ENCODE measurements around the gene TRIM33. TPM values are rescaled to one million over a fixed set of nuclear protein-coding genes. Genes with fewer than 3 reads are reported as not detected.

Gene TRIM33
- total and polyA plus RNA-seq, 2 experiments from 2014 or later: 50.3 to 51.1 TPM

DNA sequence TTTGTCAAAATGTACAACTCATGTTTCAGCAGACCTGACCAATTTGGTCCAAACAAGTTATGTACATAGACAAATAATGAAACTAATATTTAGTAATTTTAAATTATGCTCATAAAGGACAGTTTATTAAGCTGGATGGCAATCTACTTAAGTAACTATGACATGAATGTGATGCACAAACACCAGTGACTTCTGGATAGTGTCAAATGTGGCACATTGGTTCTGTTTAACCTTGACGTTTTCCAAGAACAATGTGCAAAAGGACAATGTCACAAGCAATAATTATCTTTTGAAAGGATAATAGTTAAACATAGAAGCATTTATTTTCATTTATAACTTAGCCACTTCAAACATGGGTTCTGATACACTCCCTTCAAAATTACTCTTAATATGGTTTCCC lies 80.0 kb downstream of the TRIM33 start:
- Histone ChIP-seq H2AFZ (no peak overlapping the region), H3K27me3 (ENCODE audit: insufficient read depth) (no peaks in the 10 kb centered on the region), H4K20me1 (replicated peaks; ENCODE audit: insufficient read depth) (peaks cover 3% of the 10 kb centered on the region; the same call in 1 of the 2 replicates), H3K4me1 (ENCODE audit: insufficient read depth) (no peaks in the 10 kb centered on the region; the same call in 1 of the 2 replicates), H3K4me3 (no peak overlapping the region), H3K36me3 (ENCODE audit: insufficient read depth) (peaks cover 17% of the 10 kb centered on the region; the same call in 1 of the 2 replicates), H3F3A (replicated peaks; ENCODE audit: low read depth) (no peaks in the 10 kb centered on the region), H3K9me2 (ENCODE audit: insufficient read depth) (no peaks in the 10 kb centered on the region), H3K4me2 (no peak overlapping the region), H3K27ac (ENCODE audit: low read depth) (no peak overlapping the region), H3K79me2 (replicated peaks; ENCODE audit: insufficient read depth) (0 out of 2 replicates have a peak, but pooled peaks cover 10% of the 10 kb centered on the region)
- no peak for DNase-seq (ENCODE audit: low spot score)
- no peak overlapping the region for H3K27ac Mint-ChIP-seq
- no peak for ATAC-seq
- no peaks in the 10 kb centered on the region for H3K9me3 Mint-ChIP-seq
- no peaks in the 10 kb centered on the region for H3K4me1 Mint-ChIP-seq
- no peak for TF ChIP-seq EZH2phosphoT487 (IDR thresholded peaks at IDR 0.05; ENCODE audit: unreplicated experiment)
- no peak for TF ChIP-seq NANOG (IDR thresholded peaks at IDR 0.05; ENCODE audit: borderline replicate concordance)
- no peak for TF ChIP-seq STAT1 (IDR thresholded peaks at IDR 0.05; ENCODE audit: unreplicated experiment)
- no peak for TF ChIP-seq ZNF114 (CRISPR knock-in tag; IDR thresholded peaks at IDR 0.05)
- no peak for TF ChIP-seq ZNF462 (CRISPR knock-in tag; IDR thresholded peaks at IDR 0.05)
- TF ChIP-seq ZNF331 (CRISPR knock-in tag; IDR thresholded peaks at IDR 0.05; ENCODE audit: low read depth): no peak
- no peak for TF ChIP-seq EZH2 (IDR thresholded peaks at IDR 0.05; ENCODE audit: low read depth, unreplicated experiment)
- no peak for TF ChIP-seq JUNB (IDR thresholded peaks at IDR 0.05; ENCODE audit: unreplicated experiment)
- TF ChIP-seq CTCF (conservative IDR thresholded peaks at IDR 0.05; ENCODE audit: low read depth in 2 of 2): no peak
- TF ChIP-seq POLR2AphosphoS5 (IDR thresholded peaks at IDR 0.05; ENCODE audit: low read depth): no peak
- TF ChIP-seq REST (IDR thresholded peaks at IDR 0.05; ENCODE audit: unreplicated experiment): no peak
- no peak for TF ChIP-seq CREB1 (CRISPR knock-in tag; IDR thresholded peaks at IDR 0.05; ENCODE audit: low read depth)
- TF ChIP-seq ETS1 (IDR thresholded peaks at IDR 0.05): no peak
- H3K4me3 Mint-ChIP-seq: no peak overlapping the region
- peaks cover 30% of the 10 kb centered on the region for H3K36me3 Mint-ChIP-seq (ENCODE audit: low read depth)
- no peaks in the 10 kb centered on the region for H3K27me3 Mint-ChIP-seq (ENCODE audit: insufficient read depth, low read depth, poor library complexity)

Measured in GM23338 (cell line).